Cardiac fibroblast (primary cell): ENCODE data around the gene LRRC63.

Experiments
- DNase-seq, 2 donors: peaks; one replicate each; pipeline versions ENCODE4 v3.0.0 to v3.0.0-alpha.2; 2010; ENCODE audit warnings: low read depth in 2 of 2
- H3K4me3 ChIP-seq, 2 donors: replicated peaks in 1 of 2; 1 replicate in 1 of 2; 2 replicates in 1 of 2; pipeline ENCODE4 v1.5.1; 2011; ENCODE audit warnings: low read depth in 2 of 2, low read length in 2 of 2, mild to moderate bottlenecking in 2 of 2, moderate library complexity in 1 of 2
- CTCF ChIP-seq: IDR thresholded peaks from one replicate; pipeline ENCODE4 v1.5.1; 2011; ENCODE audit warnings: low read depth, mild to moderate bottlenecking, low read length, inconsistent platforms

The LRRC63 gene

GRCh38 chr13:46192412-46192811 lies 19.3 kb upstream of the LRRC63 start:
- no peak for TF ChIP-seq CTCF
- no peak for DNase-seq
- H3K4me3 ChIP-seq = no peak overlapping the region

- no peak for TF ChIP-seq CTCF
- no peak for DNase-seq
- H3K4me3 ChIP-seq = no peak overlapping the region
Observed at GRCh38 chr13:46195016-46195415, 16.7 kb upstream of the LRRC63 start.

GRCh38 chr13:46197299-46198048 lies 14.3 kb upstream of the LRRC63 start:
- H3K4me3 ChIP-seq = no peak overlapping the region
- TF ChIP-seq CTCF = no peak
- no peak for DNase-seq

GRCh38 chr13:46198696-46199193 lies 13.0 kb upstream of the LRRC63 start:
- no peak for TF ChIP-seq CTCF
- no peak overlapping the region for H3K4me3 ChIP-seq
- DNase-seq = no peak

GRCh38 chr13:46202188-46202795 lies 9.4 kb upstream of the LRRC63 start:
- DNase-seq = no peak
- no peak for TF ChIP-seq CTCF
- no peak overlapping the region for H3K4me3 ChIP-seq

- no peak for TF ChIP-seq CTCF
- peak in 1 of 2 donors; percentile 3 for DNase-seq
- H3K4me3 ChIP-seq = no peak overlapping the region
Observed at GRCh38 chr13:46202966-46203365, 8.8 kb upstream of the LRRC63 start.
